Measurements from ENCODE around the gene RAB9B. TPM values are rescaled to one million over a fixed set of nuclear protein-coding genes. Genes with fewer than 3 reads are reported as not detected.
A peak's percentile ranks its signal among the peaks of the same experiment; 100 is the strongest.

Gene RAB9B
- total RNA-seq, 6 experiments from 2014 or later, result 0.14 to 0.40 (median 0.25) TPM

- H3K27ac Mint-ChIP-seq, result no peak overlapping the region
- H3K9me3 Mint-ChIP-seq, result no peaks in the 10 kb centered on the region
- H3K36me3 Mint-ChIP-seq (ENCODE audit: low read depth), result no peaks in the 10 kb centered on the region
- no peak for TF ChIP-seq CTCF (IDR thresholded peaks at IDR 0.05)
- no peak overlapping the region for H3K4me3 Mint-ChIP-seq
- no peak for DNase-seq
- no peaks in the 10 kb centered on the region for H3K4me1 Mint-ChIP-seq (ENCODE audit: low read depth)
- peaks cover 5% of the 10 kb centered on the region; the same call in 1 of the 2 replicates for H3K27me3 Mint-ChIP-seq (ENCODE audit: insufficient read depth)
Observed at GRCh38 chrX:103864149-103864548, 32.1 kb upstream of the RAB9B start.

- H3K4me1 Mint-ChIP-seq (ENCODE audit: low read depth), result no peaks in the 10 kb centered on the region
- H3K4me3 Mint-ChIP-seq, result no peak overlapping the region
- H3K27me3 Mint-ChIP-seq (ENCODE audit: insufficient read depth), result peaks cover 5% of the 10 kb centered on the region; the same call in 1 of the 2 replicates
- no peaks in the 10 kb centered on the region for H3K9me3 Mint-ChIP-seq
- no peak overlapping the region for H3K27ac Mint-ChIP-seq
- no peak for TF ChIP-seq CTCF (IDR thresholded peaks at IDR 0.05)
- DNase-seq, result no peak
- no peaks in the 10 kb centered on the region for H3K36me3 Mint-ChIP-seq (ENCODE audit: low read depth)
Observed at GRCh38 chrX:103861200-103861599, 29.1 kb upstream of the RAB9B start.

- TF ChIP-seq CTCF (IDR thresholded peaks at IDR 0.05), result no peak
- peaks cover 33% of the 10 kb centered on the region for H3K4me1 Mint-ChIP-seq (ENCODE audit: low read depth)
- H3K4me3 Mint-ChIP-seq, result no peak overlapping the region
- no peaks in the 10 kb centered on the region for H3K36me3 Mint-ChIP-seq (ENCODE audit: low read depth)
- no peak for DNase-seq
- no peaks in the 10 kb centered on the region for H3K9me3 Mint-ChIP-seq
- H3K27me3 Mint-ChIP-seq (ENCODE audit: insufficient read depth), result no peaks in the 10 kb centered on the region; the same call in none of the 2 replicates
- no peak overlapping the region for H3K27ac Mint-ChIP-seq
Observed at GRCh38 chrX:103849558-103849957, 17.5 kb upstream of the RAB9B start.

GRCh38 chrX:103847174-103847870, 15.3 kb upstream of the RAB9B start:
- TF ChIP-seq CTCF (IDR thresholded peaks at IDR 0.05), result no peak
- no peaks in the 10 kb centered on the region; the same call in 1 of the 2 replicates for H3K27me3 Mint-ChIP-seq (ENCODE audit: insufficient read depth)
- H3K4me3 Mint-ChIP-seq, result no peak overlapping the region
- peak; percentile 10 for DNase-seq
- H3K9me3 Mint-ChIP-seq, result no peaks in the 10 kb centered on the region
- no peaks in the 10 kb centered on the region for H3K36me3 Mint-ChIP-seq (ENCODE audit: low read depth)
- peaks cover 33% of the 10 kb centered on the region for H3K4me1 Mint-ChIP-seq (ENCODE audit: low read depth)
- H3K27ac Mint-ChIP-seq, result no peak overlapping the region

- H3K9me3 Mint-ChIP-seq, result no peaks in the 10 kb centered on the region
- DNase-seq, result no peak
- no peak overlapping the region for H3K4me3 Mint-ChIP-seq
- H3K4me1 Mint-ChIP-seq (ENCODE audit: low read depth), result peaks cover 33% of the 10 kb centered on the region
- no peak for TF ChIP-seq CTCF (IDR thresholded peaks at IDR 0.05)
- H3K36me3 Mint-ChIP-seq (ENCODE audit: low read depth), result no peaks in the 10 kb centered on the region
- no peaks in the 10 kb centered on the region; the same call in 1 of the 2 replicates for H3K27me3 Mint-ChIP-seq (ENCODE audit: insufficient read depth)
- no peak overlapping the region for H3K27ac Mint-ChIP-seq
Observed at GRCh38 chrX:103846386-103846785, 14.3 kb upstream of the RAB9B start.
